Testis (tissue), 3 donors: ENCODE results near the gene DENND1A. TPM values are rescaled to one million over a fixed set of nuclear protein-coding genes. Genes with fewer than 3 reads are reported as not detected.

Experiments used
- DNase-seq: peaks from one replicate; pipeline ENCODE4 v3.0.0-alpha.2; 2019
- H3K27ac ChIP-seq, 2 donors: fragments of 200-600 bp; sonication (generic); one replicate each; pipeline ENCODE4 v1.5.1; 2019
- H3K27me3 ChIP-seq: fragments of 200-600 bp; sonication (generic); one replicate; pipeline ENCODE4 v1.5.1; 2019
- H3K36me3 ChIP-seq: fragments of 200-600 bp; sonication (generic); one replicate; pipeline ENCODE4 v1.5.1; 2017; ENCODE audit warnings: low read depth; ENCODE audit errors: missing control alignments
- H3K4me1 ChIP-seq: fragments of 200-600 bp; sonication (generic); one replicate; pipeline ENCODE4 v1.5.1; 2019
- H3K4me3 ChIP-seq, 2 donors: fragments of 200-600 bp; sonication (generic); one replicate each; pipeline ENCODE4 v1.5.1; 2017 to 2019
- H3K9me3 ChIP-seq: fragments of 200-600 bp; sonication (generic); one replicate; pipeline ENCODE4 v1.5.1; 2017
- POLR2A ChIP-seq: fragments of 450-650 bp; IDR thresholded peaks from one replicate; pipeline ENCODE4 v1.6.1; 2017; ENCODE audit warnings: antibody characterized with exemption, mild to moderate bottlenecking, moderate library complexity
- WGBS, 2 donors: methylation state at CpG; one replicate each; pipeline ENCODE4 v1.1.5; 2018; 5-methylcytosine and 5-hydroxymethylcytosine counted together
- intact Hi-C: fragments of 100-400 bp; cut with DNase I; formaldehyde crosslinking; loops from one replicate; pipeline ENCODE4 v1.15.1; 2023; ENCODE audit warnings: low total_unique reads
- polyA plus RNA-seq: library from polyadenylated mRNA; stranded (reverse); fragments of 350-450 nt; fragmentation: Illumina TruSeq; extraction: RNeasy Lipid Tissue Mini Kit (QIAGEN cat#74804); gene quantifications from one replicate; pipeline ENCODE4 v1.2.3, GENCODE V29; 2014; ENCODE audit warnings: low read depth, low replicate concordance; ENCODE audit not compliant: insufficient read depth
- total RNA-seq, 2 donors: library from RNA; depleted of rRNA; stranded (reverse); fragments of >200 nt; gene quantifications; one replicate each; pipeline ENCODE4 v1.2.3, GENCODE V29; 2016
- TF ChIP-seq, protein P1 (sequence below), 3 experiments: fragments of 450-650 bp in 2 of 3; fragments of 200-600 bp in 1 of 3; sonication (generic) in 1 of 3; IDR thresholded peaks; one replicate each; pipeline ENCODE4 v1.5.1; 2016 to 2019; ENCODE audit warnings: antibody characterized with exemption in 3 of 3, mild to moderate bottlenecking in 2 of 3, moderate library complexity in 1 of 3

The DENND1A gene
- total and polyA plus RNA-seq, 3 donors from 2014 or later = 20.3 to 47.4 (median 44.9) TPM

DNA sequence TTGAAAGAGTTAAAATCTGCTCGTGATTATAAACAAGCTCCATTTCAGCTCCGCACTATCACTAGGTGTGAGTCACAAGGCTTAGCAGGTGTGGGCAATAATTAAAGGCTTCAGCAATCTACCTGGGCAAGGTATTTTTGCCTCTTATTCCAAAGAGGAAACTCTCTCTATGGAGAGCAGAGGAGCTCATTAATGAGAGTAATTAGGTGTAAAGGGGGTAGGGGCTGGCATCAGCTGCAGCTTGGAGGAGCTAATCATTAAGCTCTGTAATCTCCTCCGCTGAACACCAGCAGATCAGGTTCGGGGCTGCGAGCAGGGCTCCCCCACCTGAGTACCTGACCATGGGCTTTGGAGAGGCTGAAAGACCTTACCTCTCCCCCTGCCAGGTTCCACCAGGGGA, 444.7 kb downstream of the DENND1A start:
- DNase-seq = no peak
- H3K27me3 ChIP-seq = no peaks in the 10 kb centered on the region
- TF ChIP-seq POLR2A = no peak
- TF ChIP-seq, protein P1, sequence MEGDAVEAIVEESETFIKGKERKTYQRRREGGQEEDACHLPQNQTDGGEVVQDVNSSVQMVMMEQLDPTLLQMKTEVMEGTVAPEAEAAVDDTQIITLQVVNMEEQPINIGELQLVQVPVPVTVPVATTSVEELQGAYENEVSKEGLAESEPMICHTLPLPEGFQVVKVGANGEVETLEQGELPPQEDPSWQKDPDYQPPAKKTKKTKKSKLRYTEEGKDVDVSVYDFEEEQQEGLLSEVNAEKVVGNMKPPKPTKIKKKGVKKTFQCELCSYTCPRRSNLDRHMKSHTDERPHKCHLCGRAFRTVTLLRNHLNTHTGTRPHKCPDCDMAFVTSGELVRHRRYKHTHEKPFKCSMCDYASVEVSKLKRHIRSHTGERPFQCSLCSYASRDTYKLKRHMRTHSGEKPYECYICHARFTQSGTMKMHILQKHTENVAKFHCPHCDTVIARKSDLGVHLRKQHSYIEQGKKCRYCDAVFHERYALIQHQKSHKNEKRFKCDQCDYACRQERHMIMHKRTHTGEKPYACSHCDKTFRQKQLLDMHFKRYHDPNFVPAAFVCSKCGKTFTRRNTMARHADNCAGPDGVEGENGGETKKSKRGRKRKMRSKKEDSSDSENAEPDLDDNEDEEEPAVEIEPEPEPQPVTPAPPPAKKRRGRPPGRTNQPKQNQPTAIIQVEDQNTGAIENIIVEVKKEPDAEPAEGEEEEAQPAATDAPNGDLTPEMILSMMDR (IDR thresholded peaks at IDR 0.05) = no peak
- H3K4me1 ChIP-seq = no peaks in the 10 kb centered on the region
- no peaks in the 10 kb centered on the region for H3K36me3 ChIP-seq
- no peaks in the 10 kb centered on the region for H3K9me3 ChIP-seq
- no peak overlapping the region for H3K4me3 ChIP-seq
- H3K27ac ChIP-seq = no peak overlapping the region
- 86 to 88% methylated on average over 5 of the region's 5 CpGs for WGBS, 2 donors
- intact Hi-C loops = no loop called here

DNA sequence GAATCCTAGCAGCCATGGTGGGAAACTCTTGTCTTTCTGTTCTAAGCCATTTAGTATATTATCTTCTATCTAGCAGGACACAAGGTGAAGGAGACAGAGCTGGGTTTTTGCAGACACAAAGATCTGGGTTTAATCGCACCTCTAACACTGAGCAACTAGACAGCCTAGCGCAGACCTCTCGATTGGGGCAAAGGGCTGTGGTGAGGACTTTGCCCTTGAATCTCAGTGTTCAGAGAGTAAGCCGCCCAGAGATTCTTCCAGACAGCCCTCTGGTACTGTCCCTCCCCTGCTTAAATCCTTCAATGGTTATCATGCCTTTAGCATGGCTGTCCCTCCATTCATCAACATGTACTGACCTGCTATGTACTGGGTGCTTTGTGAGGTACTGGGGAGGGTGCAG, 445.8 kb downstream of the DENND1A start:
- Histone ChIP-seq H3K4me1 (no peaks in the 10 kb centered on the region), H3K27ac (no peak overlapping the region), H3K27me3 (no peaks in the 10 kb centered on the region), H3K4me3 (no peak overlapping the region), H3K36me3 (no peaks in the 10 kb centered on the region), H3K9me3 (no peaks in the 10 kb centered on the region)
- 90 to 96% methylated on average over 2 to 4 of the region's 4 CpGs for WGBS, 2 donors
- intact Hi-C loops = no loop called here
- TF ChIP-seq, protein P1 (IDR thresholded peaks at IDR 0.05) = no peak
- TF ChIP-seq POLR2A = no peak
- no peak for DNase-seq

DNA sequence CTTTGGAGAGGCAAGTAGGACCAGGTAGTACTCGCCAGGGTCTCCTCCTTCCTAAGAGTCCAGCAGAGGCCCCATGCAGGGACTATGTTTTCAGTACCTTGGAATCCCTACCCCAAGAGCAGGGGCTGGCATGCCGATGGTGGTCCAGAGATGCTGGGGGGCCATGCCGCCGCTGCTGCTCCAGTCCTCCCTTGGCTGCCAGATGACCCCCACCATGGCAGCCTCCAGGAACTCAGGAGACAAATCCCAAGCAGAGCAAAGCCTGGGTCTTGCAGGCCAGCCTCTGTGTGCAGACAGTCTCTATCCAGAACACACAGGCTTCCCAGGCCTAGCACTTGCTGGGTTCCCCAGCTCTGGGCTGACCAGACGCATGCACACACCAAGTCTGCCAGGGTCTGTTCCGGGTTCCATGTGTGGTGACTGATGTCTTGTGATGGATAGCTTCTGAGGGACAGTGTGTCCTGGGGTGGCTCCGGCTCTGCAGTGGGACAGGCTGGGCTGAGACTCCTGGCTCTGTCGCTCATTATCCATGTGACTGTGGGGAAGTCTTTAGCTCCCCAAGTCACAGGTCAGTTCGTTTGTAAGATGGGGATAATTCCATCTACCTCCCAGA, 446.6 kb downstream of the DENND1A start:
- H3K9me3 ChIP-seq = no peaks in the 10 kb centered on the region
- no peaks in the 10 kb centered on the region for H3K27me3 ChIP-seq
- DNase-seq = no peak
- no peaks in the 10 kb centered on the region for H3K4me1 ChIP-seq
- WGBS, 2 donors = 78 to 86% methylated on average over 7 to 9 of the region's 9 CpGs
- TF ChIP-seq, protein P1 (IDR thresholded peaks at IDR 0.05) = no peak
- no peak for TF ChIP-seq POLR2A
- H3K36me3 ChIP-seq = no peaks in the 10 kb centered on the region
- H3K27ac ChIP-seq = no peak overlapping the region
- intact Hi-C loops = no loop called here
- H3K4me3 ChIP-seq = no peak overlapping the region

DNA sequence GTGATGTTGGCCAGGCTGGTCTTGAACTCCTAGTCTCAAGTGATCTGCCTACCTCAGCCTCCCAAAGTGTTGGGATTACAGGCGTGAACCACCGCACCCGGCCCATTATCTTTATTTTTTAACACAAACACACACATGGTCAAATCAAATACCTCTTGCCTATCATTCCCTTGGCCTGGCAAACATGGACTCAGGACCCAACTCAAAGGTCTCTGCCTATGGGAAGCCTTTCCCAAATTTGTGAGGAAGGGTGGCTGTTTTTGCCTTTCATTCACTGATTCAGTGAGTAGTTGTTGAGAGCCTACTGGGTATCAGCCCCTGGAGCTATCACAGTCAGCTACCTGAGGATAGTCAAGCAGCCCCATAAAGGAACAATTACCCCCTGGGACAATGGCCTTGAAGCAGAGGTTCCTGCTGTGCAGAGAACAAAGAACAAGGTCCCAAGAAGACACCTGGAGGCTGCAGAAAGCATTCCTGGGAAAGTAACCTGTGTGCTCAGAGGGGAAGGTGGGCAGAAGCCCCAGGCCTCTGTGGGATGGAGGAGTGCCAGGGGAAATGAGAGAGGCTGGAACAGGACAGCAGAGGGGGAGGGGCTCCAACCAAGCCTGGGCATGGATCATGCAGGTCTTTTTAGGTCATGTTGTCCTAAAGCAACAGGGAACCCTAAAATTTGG, 447.5 kb downstream of the DENND1A start:
- no peak for TF ChIP-seq POLR2A
- TF ChIP-seq, protein P1 (IDR thresholded peaks at IDR 0.05) = no peak
- no peaks in the 10 kb centered on the region for H3K4me1 ChIP-seq
- H3K36me3 ChIP-seq = no peaks in the 10 kb centered on the region
- H3K4me3 ChIP-seq = no peak overlapping the region
- WGBS, 2 donors = 95 to 100% methylated on average over 3 of the region's 3 CpGs
- no peaks in the 10 kb centered on the region for H3K9me3 ChIP-seq
- no peak for DNase-seq
- H3K27ac ChIP-seq = no peak overlapping the region
- H3K27me3 ChIP-seq = no peaks in the 10 kb centered on the region
- intact Hi-C loops = no loop called here
